ENCODE data around the gene RILPL1. TPM values are rescaled to one million over a fixed set of nuclear protein-coding genes. Genes with fewer than 3 reads are reported as not detected.
"Not testable (repeated sequence)": the region's sequence is repeated elsewhere in the genome, so short reads cannot be mapped to it uniquely, and the experiment has no call there.

RILPL1 gene
- total RNA-seq, 1 donor from 2014 or later, result 4.4 TPM

DNA sequence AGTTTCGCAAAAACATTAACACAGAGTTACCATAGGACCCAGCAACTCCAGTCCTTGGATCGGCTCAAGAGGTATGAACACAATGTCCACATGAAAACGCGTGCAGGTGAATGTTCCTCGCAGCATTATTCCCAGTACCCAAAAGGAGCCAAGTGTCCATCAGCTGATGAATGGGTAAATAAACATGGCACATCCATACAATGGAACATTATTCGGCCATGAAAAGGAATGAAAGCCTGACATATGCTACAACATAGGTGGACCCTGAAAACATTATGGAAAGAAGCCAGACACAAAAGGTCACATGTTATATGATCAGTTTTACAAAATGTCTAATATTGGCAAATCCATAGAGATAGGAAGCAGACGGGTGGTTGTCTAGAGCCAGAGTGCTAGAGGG is 9.1 kb downstream of the RILPL1 start:
- no peaks in the 10 kb centered on the region for H3K36me3 Mint-ChIP-seq (ENCODE audit: low read depth)
- no peak overlapping the region for H3K4me3 Mint-ChIP-seq
- intact Hi-C loops (cut with micrococcal nuclease), result no loop called here
- no peak overlapping the region for H3K27ac Mint-ChIP-seq
- H3K4me1 Mint-ChIP-seq (ENCODE audit: low read depth), result no peaks in the 10 kb centered on the region
- no peak for DNase-seq (ENCODE audit: low spot score)
- no peaks in the 10 kb centered on the region for H3K27me3 Mint-ChIP-seq (ENCODE audit: insufficient read depth)
- H3K9me3 Mint-ChIP-seq, result no peaks in the 10 kb centered on the region

DNA sequence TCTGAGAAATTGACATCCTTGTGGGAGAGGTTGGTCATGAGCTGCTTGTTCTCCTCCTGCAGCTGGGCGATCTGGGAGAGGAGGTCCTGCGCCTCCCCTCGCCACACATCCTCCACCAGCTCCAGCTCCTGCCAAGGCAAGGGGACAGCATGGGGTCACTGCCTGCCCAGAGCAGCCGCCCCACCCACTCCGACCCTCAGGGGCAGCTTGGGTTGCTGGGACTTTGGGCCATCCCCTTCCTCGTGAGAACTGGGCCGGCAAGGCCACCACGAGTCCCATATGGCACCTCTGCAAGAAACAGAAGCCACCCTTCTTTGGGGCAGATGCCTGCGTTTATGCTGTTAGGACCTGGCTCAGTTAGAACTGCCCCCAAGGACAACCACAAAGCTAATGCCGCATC is 10.0 kb downstream of the RILPL1 start:
- intact Hi-C loops (cut with micrococcal nuclease), result no loop called here
- Mint-ChIP-seq H3K4me3 (no peak overlapping the region), H3K4me1 (ENCODE audit: low read depth) (no peaks in the 10 kb centered on the region), H3K9me3 (no peaks in the 10 kb centered on the region), H3K27me3 (ENCODE audit: insufficient read depth) (no peaks in the 10 kb centered on the region), H3K27ac (no peak overlapping the region), H3K36me3 (ENCODE audit: low read depth) (no peaks in the 10 kb centered on the region)
- DNase-seq (ENCODE audit: low spot score), result no peak

DNA sequence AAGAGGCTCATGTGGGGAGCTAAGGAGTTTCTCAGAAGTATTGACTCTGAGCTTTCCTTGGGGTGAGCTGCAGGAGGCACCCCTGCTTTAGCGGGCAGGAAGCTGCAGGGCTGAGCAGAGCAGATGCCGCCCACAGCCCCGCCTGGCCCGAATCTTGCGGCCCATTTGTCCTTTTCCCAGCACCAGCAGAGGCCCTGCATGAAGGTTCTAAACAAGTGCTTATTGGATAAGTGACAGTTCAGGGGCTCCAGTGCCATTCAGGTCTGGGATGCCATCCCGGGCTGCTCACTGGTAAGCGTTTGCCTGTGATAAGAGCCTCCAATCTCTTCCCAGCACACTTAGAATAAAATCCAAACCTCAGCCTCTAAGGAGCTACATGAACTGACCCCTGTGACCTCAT is 11.4 kb downstream of the RILPL1 start:
- no peak for DNase-seq (ENCODE audit: low spot score)
- no peak overlapping the region for H3K27ac Mint-ChIP-seq
- intact Hi-C loops (cut with micrococcal nuclease), result no loop called here
- no peaks in the 10 kb centered on the region for H3K4me1 Mint-ChIP-seq (ENCODE audit: low read depth)
- H3K9me3 Mint-ChIP-seq, result no peaks in the 10 kb centered on the region
- no peaks in the 10 kb centered on the region for H3K36me3 Mint-ChIP-seq (ENCODE audit: low read depth)
- no peaks in the 10 kb centered on the region for H3K27me3 Mint-ChIP-seq (ENCODE audit: insufficient read depth)
- H3K4me3 Mint-ChIP-seq, result no peak overlapping the region

DNA sequence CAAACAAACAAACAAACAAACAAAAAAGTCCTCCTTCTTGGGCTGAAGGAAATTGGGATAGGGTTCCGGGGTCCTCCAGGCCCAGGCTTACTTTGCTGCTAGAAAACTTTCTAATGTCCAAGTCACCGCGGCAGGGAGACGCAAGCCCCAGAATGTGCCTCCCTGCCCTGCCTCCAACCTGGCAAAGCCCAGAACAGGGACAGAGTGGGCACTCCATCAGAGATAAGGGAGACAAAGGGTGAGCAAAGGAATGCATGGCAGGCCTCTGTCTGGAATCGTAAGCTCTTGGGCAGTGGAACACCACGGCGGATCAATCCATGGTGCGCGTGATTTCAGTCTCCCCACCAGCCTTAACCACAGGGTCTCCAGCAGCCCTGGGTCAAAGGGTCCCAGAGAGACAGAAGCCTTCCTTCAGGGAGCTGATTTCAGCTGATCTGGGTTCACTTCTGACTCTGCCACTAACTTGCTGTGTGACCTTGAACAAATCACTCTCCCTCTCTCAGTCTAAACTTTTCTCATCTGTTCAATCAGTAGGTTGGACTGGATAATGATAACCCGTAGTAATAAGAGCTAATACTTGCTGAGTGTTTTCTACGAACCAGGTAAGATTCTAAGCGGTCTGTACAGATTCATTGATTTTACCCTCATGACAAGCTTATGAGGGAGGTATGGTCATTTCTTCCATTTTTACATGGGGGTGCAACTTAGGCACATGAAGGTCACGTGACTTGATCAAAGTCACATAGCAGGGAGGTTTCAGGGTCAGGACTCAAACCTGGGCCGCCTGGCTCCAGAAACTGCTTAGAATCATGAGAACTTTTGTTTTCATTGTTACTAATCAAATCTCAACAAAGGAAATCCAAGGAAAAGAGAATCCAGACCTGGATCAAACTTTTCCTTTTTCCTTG is 12.7 kb downstream of the RILPL1 start:
- Mint-ChIP-seq H3K9me3 (no peaks in the 10 kb centered on the region), H3K4me3 (no peak overlapping the region), H3K27me3 (ENCODE audit: insufficient read depth) (no peaks in the 10 kb centered on the region), H3K27ac (no peak overlapping the region), H3K4me1 (ENCODE audit: low read depth) (no peaks in the 10 kb centered on the region), H3K36me3 (ENCODE audit: low read depth) (no peaks in the 10 kb centered on the region)
- DNase-seq (ENCODE audit: low spot score), result no peak
- intact Hi-C loops (cut with micrococcal nuclease), result no loop called here

DNA sequence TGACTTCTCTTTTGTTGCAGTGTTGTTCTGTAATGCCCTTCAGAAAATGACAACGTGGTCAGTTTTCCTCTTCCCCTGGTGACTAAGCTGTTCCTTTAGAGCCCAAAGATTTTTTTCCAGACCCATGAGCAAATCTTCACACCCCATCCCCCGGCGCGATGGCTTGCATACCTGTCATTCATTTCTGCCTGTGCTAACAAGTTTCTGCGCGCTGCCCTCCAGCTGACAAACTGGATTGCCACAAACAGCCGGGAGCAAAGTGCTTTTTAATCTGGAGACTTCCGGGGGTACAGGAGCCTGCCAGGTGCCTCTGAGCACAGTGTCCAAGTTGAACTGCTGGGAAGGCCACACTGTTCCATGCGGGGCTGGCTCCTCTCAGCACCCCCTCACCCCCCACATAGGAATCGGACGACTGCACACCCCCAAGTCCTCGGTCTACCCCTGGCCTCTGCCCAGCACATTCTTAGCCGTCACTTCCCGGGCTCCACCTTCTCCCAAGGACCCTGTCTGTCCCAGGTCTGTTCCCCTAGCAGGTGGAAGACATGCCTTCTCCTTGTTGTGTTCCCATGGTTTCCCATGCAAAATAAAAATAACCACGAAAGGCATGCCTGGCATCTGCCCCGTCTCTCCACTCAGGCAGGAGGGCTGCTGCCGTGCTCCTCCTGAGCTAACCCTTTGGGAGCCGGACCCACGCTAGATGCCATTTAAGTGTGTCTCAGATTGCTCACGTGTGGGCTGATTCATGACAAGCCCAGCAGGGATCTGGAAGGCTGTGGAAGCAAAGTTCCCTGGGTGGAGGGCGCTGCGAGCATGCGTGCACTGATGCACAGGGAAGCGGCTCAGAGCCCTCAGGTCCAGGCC is 14.1 kb downstream of the RILPL1 start:
- Mint-ChIP-seq H3K36me3 (ENCODE audit: low read depth) (no peaks in the 10 kb centered on the region), H3K4me1 (ENCODE audit: low read depth) (no peaks in the 10 kb centered on the region), H3K9me3 (no peaks in the 10 kb centered on the region), H3K27me3 (ENCODE audit: insufficient read depth) (no peaks in the 10 kb centered on the region), H3K4me3 (no peak overlapping the region), H3K27ac (no peak overlapping the region)
- intact Hi-C loops (cut with micrococcal nuclease), result no loop called here
- no peak for DNase-seq (ENCODE audit: low spot score)

DNA sequence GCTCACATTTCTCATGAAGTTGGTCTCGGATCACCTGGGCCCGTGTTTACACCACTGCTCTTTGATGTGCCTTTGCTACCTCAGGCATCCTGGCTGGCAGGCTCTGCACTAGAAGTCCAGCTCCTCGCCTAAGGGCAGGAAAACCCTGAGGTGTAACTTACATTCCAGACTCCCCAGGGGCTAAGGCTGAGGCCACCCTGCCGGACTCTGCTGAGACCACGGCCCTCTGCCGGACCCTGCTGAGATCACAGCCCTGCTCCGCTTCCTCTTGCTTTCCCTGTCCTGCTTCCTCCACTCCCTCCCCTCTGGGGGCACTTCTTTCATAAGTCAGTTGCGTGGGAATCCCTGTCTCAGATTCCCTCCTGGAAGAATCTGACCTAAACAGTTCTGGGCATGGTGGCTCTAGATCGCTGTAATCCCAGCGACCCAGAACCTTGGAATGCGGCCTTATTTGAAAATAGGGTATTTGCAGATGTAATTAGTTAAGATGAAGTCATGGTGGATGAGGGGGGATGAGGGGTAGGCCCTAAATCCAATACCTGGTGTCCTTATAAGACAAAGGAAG is 17.2 kb downstream of the RILPL1 start:
- Mint-ChIP-seq H3K36me3 (ENCODE audit: low read depth) (no peaks in the 10 kb centered on the region), H3K27me3 (ENCODE audit: insufficient read depth) (no peaks in the 10 kb centered on the region), H3K27ac (no peak overlapping the region), H3K4me1 (ENCODE audit: low read depth) (no peaks in the 10 kb centered on the region), H3K4me3 (no peak overlapping the region), H3K9me3 (no peaks in the 10 kb centered on the region)
- DNase-seq (ENCODE audit: low spot score), result no peak
- intact Hi-C loops (cut with micrococcal nuclease), result no loop called here

DNA sequence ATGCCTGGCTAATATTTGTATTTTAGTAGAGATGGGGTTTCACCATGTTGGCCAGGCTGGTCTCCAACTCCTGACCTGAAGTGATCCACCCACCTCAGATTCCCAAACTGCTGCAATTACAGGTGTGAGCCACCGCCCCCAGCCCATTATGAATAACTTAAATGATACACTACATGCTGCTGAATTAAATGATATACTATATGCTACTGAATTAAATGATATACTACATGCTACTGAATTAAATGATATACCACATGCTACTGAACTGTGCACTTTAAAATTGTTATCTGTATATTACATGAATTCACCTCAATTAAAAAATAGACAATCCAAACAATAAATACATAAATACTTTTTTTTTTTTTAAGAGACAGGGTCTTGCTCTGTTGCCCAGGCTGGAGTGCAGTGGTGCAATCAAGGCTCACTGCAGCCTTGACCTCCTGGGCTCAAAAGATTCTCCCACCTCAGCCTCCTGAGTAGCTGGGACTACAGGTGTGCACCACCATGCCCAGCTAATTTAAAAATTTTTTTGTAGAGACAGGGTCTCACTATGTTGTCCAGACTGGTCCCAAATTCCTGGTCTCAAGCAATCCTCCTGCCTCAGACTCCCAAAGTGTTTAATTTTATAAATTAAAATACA is 18.8 kb downstream of the RILPL1 start:
- intact Hi-C loops (cut with micrococcal nuclease), result not testable (repeated sequence)

DNA sequence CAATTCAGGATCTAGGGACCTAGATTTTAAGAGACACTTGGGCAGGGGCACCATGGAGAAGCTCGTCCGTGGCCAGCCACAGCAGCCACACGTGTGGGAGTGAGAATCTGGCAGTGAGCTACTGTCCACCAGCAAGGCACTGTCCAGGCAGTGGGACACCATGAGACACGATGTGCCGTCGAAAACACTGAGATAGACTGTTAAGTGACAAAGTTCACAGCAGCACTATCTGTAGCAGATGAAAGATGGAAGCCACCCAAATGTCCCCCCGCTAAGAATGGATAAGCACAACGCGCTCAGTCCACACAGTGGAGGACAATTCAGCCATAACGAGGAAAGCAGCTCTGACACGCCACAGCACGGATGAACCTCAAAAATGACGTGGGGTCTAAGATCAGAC is 19.7 kb downstream of the RILPL1 start:
- no peaks in the 10 kb centered on the region for H3K9me3 Mint-ChIP-seq
- H3K4me3 Mint-ChIP-seq, result no peak overlapping the region
- intact Hi-C loops (cut with micrococcal nuclease), result no loop called here
- H3K27me3 Mint-ChIP-seq (ENCODE audit: insufficient read depth), result no peaks in the 10 kb centered on the region
- H3K27ac Mint-ChIP-seq, result no peak overlapping the region
- no peaks in the 10 kb centered on the region for H3K4me1 Mint-ChIP-seq (ENCODE audit: low read depth)
- DNase-seq (ENCODE audit: low spot score), result no peak
- no peaks in the 10 kb centered on the region for H3K36me3 Mint-ChIP-seq (ENCODE audit: low read depth)

More for the DNA sequence above, 18.8 kb downstream of the RILPL1 start:
- DNase-seq (ENCODE audit: low spot score); H3K27ac Mint-ChIP-seq; H3K4me3 Mint-ChIP-seq; H3K27me3 Mint-ChIP-seq (ENCODE audit: insufficient read depth); H3K9me3 Mint-ChIP-seq; H3K4me1 Mint-ChIP-seq (ENCODE audit: low read depth); H3K36me3 Mint-ChIP-seq (ENCODE audit: low read depth): not testable (repeated sequence)

DNA sequence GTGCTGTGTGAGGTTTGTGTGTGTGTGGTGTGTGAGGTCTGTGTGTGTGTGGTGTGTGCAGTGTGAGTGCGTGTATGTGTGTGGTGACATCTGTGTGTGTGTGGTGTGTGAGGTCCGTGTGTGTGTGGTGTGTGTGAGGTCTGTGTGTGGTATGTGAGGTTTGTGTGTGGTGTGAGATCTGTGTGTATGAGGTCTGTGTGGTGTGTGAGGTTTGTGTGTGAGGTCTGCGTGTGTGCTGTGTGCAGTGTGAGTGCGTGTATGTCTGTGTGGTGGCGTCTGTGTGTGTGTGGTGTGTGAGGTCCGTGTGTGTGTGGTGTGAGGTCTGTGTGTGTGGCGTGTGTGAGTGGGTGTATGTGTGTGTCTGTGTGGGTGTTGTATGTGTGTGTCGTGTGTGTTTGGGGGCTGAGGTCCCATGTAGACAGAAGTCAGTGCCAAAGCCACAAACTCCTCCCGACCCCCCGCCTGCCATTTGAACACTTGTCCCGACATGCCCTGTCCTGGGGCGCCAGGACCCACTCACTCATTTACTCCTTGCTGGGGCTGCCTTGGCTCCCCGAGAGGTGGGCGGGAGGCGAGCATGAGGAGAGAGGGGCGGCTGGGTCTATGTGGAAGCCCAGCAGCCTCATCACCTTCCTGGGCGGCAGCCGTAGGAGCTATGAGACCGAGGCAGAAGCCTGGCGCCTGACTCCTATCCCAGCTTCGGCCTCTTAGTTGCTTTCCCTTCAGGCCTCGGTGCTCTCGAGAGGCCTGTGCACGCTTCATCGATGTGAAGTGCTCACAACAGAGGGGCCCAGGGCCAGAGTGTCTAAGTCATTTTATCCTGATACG is 20.5 kb downstream of the RILPL1 start:
- Mint-ChIP-seq H3K4me3 (no peak overlapping the region), H3K36me3 (ENCODE audit: low read depth) (no peaks in the 10 kb centered on the region), H3K27me3 (ENCODE audit: insufficient read depth) (no peaks in the 10 kb centered on the region), H3K4me1 (ENCODE audit: low read depth) (no peaks in the 10 kb centered on the region), H3K27ac (no peak overlapping the region), H3K9me3 (no peaks in the 10 kb centered on the region)
- intact Hi-C loops (cut with micrococcal nuclease), result no loop called here
- no peak for DNase-seq (ENCODE audit: low spot score)

DNA sequence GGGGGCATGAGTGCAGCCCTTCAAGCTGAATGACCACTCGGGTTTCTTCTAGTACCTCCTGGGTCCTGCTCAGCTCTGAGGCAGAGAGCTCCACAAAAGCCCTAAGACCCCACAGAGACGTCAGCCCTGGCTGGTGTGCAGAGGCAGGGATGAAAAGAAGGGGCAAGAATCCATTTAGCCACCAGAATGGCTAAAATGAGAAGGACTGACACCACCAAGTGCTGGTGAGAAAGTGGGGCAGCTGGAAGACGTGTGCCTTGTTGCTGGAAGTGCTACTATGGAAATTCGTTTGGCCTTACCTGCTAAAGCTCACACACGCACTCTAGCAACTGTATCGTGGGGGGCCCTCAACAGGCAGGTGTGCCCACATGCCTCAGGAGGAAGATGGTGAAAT is 26.7 kb downstream of the RILPL1 start:
- H3K9me3 Mint-ChIP-seq, result no peaks in the 10 kb centered on the region
- no peaks in the 10 kb centered on the region for H3K4me1 Mint-ChIP-seq (ENCODE audit: low read depth)
- no peaks in the 10 kb centered on the region for H3K27me3 Mint-ChIP-seq (ENCODE audit: insufficient read depth)
- intact Hi-C loops (cut with micrococcal nuclease), result no loop called here
- no peaks in the 10 kb centered on the region for H3K36me3 Mint-ChIP-seq (ENCODE audit: low read depth)
- no peak overlapping the region for H3K4me3 Mint-ChIP-seq
- no peak for DNase-seq (ENCODE audit: low spot score)
- H3K27ac Mint-ChIP-seq, result no peak overlapping the region

DNA sequence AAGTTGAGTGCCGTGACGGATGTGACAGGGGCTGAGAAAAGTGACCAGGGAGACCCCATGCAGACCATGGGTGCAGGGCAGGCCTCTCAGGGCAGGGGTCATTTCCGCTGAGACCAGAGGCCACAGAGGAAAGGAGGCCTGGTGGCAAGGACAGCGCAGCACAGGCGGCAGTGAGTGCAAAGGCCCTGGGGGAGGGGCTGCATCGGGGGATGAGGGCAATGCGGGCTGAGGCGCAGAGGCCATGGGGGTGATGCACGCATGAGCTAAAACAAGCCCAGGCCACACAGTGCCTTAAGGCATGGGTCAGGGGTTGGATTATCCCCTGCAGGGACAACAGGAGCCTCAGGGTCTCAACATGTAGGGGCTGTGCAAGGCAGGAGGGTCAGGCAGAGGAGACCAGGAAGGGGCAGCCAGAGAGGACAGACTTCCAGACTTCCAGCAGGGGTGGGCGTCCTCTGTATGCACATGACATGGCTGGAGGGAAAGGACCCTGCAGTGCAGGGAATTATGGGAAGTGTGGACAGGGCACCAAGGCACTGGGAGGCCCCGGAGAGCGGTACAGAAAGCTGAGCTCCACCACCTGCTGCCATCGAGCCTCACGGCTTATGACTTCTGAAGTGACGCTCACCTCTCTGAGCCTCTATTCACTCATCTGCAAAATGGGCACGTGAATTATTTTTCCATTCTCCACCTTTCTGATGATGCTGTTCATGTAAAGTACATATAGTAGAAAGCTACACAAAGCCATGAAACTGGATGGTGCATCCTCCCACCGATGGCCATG is 27.3 kb downstream of the RILPL1 start:
- no peaks in the 10 kb centered on the region for H3K4me1 Mint-ChIP-seq (ENCODE audit: low read depth)
- intact Hi-C loops (cut with micrococcal nuclease), result no loop called here
- H3K4me3 Mint-ChIP-seq, result no peak overlapping the region
- H3K36me3 Mint-ChIP-seq (ENCODE audit: low read depth), result no peaks in the 10 kb centered on the region
- DNase-seq (ENCODE audit: low spot score), result no peak
- no peaks in the 10 kb centered on the region for H3K27me3 Mint-ChIP-seq (ENCODE audit: insufficient read depth)
- H3K27ac Mint-ChIP-seq, result no peak overlapping the region
- no peaks in the 10 kb centered on the region for H3K9me3 Mint-ChIP-seq

Measured in activated T-helper 1 cell treated with anti-CD3 and anti-CD28 coated beads, Interleukin-12 subunit alpha, Interleukin-12 subunit beta, Interleukin-2, Interleukin-4 antibody, amounts not matched to agents 30 ng/mL and 10 ng/mL and 1 ng/mL, durations not matched to agents 14 hours and 24 hours and 36 hours (primary cell).